HUDEP-2 (cell line): ENCODE data around the gene MORN5.

Source experiments
- DNase-seq, 76 experiments: peaks; one replicate each; lab custom pipeline; 2025; ENCODE audit not compliant: unreplicated experiment in 76 of 76; lab: John Stamatoyannopoulos, UW

Gene MORN5

DNA sequence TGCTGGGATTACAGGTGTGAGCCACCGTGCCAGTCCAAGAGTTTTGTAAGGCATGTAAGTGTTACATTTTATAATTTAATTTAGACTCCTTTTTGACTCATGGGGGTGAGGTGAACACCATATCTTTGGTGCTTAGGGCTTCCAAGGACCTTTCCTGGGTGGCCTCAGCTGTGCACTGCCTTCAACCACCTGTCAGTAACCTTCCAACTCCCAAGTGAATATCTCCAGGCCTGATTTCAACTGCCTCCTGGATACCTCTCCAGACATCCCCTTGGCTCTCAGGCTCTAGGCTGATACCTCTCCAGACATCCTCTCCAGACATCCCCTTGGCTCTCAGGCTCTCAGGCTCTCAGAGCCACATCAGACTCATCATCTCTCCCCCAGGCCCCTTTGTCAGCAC is 35.7 kb upstream of the MORN5 start:
- no peak for DNase-seq

DNA sequence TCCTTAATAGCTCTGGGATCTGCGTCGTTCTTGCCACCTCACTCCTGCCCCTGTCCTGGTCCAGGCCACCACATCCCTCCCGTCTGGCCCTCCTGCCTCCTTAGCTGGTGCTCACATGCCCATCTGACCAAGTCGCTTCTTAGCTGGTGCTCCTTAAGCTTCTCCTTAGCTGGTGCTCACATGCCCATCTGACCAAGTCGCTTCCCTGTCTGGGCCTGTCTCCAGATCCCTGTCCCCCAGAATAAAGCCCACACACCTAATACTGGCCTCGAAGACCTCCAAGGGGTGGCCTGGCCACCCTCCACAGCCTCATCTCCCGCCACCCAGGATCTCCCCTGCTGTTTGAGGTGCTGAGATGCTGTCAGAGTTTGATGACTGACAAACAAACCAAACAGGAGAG is 35.2 kb upstream of the MORN5 start:
- no peak for DNase-seq

DNA sequence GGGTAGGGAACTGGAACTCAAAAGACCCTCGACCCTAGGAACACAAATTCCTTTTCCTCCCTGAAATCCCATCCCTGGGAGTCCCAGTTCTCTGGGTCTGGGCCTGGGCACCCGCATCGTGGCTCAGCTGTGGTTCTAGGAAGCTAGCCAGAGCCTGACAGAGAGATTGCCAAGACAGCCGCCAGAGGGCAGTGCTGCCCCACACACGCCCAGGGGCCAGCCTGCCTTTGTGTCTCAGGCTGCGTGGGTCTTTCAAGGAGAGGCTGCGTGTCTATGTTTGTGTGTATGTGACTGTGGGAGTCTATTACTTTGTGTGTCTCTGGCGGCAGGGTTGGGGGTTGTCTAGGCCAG is 34.6 kb upstream of the MORN5 start:
- DNase-seq = peak in 69 of 76 experiments; percentile 13 to 82 (median 63)

DNA sequence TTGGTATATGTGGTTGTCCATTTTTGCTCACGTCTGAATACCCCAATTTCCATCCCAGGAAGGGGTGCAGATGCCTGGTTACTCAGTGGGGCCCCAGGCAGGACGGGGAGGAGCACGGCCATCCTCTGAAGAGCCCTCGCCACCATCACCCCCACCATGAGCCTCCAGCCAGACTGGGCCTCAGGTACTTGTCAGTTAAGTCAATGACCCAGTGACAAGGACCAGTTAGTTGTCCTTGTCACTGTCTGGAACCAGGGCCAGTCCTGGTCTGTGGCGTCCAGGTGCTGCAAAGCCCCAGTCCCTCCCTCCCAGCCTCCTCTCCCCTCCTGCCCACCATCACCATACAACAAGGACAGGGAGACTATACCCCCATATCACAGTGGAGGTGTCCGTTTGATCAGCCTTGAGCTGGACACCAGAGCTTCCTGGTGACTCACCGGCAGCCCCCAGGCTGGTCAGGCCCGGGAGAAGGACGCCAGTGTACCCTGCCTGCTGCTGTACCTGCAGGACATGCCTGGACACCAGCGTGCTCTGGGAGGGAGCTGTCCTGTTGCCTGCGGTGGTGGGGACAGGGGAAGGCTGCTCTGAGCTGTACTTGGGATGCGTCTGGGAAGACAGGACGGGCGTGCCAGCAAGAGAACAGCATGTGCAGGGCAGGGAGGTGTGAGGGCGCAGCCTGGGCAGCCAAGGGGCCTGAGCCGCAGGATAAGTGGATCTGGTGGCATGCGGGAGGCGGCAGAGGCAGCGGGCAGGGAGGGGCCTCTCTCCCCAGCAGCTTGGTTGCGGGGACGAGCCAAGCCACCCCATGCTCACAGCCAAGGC is 34.0 kb upstream of the MORN5 start:
- DNase-seq = peak in 4 of 76 experiments; percentile 4 to 20 (median 6)

DNA sequence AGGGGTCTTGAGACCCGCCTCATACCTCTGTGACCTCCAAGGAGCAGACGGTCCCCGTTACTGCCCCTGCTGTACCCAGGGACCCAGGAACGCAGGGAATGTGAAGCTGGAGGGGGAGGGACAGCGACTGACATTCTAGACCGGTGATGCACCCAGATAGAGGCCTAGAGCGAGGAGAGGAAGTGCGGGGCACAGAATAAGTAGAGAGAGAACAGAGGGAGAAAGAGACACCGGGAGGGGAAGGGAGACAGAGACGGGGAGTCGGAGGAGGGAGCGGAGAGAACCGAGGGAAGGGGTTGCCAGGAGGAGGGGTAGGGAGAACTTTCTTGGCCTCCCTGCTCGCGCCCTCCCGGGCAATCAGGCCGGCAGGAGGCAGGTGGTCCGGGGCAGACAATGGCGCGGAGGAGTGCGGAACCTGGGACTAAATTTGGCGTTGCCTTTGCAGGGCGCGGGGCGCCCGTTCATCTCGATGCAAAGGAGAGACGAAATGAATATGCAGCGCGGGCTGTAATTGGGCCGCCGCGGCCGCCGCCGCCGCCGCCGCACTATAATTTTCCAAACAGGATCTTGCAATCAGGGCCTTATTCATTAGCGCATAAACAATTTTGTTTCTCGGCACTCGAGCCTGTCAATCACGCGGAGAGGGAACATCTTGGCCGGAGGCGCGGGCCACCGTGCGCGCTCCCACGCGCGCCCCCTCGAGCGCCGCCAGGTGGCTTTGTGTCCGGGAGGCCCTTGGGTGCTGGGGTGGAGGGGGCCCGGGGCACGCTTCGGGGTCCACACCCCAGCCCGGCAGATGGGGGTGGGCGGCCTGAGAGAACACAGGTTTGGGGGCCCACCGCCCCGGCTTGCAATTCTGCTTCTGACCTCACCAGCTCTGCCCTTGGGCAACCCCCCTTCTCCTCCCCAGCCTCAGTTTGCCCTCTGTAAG is 33.1 kb upstream of the MORN5 start:
- no peak for DNase-seq

DNA sequence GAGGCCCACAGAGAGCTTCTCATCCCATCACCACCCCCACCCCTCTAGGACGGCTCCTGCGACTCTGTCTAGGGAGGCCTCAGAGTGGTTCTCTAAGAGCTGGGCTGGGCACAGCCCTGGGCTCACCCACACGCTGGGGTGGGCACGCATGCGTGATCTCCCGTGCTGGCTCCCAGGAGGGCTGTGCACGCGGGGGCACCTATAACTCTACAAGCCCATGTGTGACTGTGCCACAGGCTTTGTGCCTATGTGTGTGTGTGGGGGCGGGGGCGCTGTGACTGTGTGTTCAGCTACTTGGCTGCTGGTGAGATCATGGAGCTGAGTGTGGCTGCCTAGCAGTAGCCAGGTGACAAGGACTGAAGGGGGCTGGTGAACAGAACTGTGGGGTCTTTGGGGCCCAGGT is 32.3 kb upstream of the MORN5 start:
- peak in 28 of 76 experiments; percentile 9 to 49 (median 20) for DNase-seq

DNA sequence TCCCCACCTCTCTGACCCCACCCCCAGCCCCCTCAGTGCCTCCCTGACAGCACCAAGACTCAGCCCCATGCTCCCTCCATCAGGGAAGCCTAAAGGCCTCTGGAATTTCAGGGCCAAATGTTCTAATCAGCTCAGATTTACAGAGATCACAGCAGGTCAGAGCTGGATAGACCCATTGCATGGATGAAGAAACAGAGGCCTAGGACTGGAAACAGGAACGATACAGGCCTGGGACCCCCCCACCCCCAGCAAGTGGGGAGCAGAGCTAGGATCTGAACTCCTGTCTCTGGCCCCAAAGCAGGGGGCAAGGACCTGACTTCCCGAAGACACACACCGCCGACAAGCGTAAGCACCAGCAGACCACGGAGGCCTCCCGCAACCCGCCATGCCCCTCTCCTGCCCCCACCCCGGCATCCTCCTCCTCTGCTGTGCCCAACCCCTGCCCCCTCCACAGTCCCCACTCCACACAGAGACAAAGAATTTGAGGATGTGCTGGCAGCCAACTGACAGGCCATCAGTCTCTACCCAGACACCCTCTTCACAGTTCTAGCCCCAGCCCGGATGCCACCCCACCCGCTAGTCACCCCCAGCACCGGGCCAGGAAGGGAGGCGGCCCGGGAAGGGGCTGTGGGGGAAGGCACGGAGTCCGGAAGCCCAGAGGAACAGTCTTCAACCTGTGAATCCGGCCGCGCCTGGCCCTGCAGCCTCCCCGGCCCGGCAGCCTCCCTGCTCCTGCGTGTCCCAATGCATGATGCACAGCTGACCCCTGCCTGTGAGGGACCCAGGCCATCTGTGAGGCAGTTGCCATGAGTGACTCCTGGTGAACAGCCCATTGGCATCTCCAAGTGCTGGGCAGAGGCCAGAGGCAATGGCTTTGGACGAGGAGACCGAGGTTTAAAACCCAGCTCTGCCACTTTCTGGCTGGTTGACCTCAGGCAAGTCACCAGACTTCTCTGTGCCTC is 31.4 kb upstream of the MORN5 start:
- DNase-seq = no peak

DNA sequence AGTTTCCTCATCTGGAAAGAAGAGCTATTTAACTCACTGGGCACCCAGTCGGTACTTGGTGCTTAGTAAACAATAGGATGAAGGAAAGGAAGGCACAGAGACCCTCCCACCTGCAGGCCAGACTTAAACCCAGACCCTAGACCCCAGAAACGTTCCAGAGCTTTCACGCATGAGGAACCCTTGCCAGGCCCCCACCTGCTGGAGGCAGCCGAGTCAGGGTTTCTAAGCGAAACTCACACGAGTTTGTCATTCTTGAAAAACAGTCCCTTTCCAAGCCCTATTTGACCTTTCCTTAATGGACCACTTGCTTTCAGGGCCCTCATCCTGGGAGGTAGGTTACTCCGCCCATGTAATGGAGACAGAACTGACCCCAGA is 30.8 kb upstream of the MORN5 start:
- DNase-seq = no peak

DNA sequence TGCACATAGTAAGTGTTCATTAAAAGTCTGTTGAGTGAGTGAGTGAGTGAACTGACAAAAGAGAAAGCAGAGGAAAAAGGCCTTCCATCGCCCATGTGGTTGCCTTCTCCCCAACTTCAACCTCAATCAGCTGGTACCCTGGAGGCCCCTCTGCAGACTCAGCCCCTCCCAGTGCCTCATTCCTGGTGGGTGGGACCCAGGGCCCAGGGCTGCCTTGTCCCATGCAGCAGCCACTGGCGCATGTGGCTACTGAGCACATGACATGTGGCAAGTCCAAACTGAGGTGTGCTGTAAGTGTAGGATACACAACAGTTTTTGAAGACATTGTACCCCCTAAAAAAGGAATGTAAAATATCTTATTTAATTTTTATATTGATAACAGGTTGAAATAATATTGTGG is 29.7 kb upstream of the MORN5 start:
- no peak for DNase-seq

DNA sequence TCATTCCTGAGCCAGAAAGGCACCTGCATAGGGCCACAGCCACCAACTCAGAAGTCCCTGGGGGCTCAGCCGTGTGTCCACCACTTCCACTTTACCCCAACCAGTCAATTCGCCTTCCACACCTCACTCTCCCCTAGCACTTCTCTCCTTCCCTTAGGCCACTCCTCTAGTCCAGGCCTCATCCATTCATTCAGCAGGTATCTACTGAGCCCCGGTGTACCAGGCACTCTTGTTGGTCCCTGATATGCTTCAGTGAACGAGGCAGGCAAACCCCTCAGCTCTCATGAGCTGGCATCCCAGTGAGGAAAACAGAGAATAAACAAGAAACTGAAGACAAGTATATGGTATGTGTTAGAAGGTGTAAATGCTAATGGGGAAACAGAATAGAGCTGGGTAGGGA is 28.9 kb upstream of the MORN5 start:
- no peak for DNase-seq

DNA sequence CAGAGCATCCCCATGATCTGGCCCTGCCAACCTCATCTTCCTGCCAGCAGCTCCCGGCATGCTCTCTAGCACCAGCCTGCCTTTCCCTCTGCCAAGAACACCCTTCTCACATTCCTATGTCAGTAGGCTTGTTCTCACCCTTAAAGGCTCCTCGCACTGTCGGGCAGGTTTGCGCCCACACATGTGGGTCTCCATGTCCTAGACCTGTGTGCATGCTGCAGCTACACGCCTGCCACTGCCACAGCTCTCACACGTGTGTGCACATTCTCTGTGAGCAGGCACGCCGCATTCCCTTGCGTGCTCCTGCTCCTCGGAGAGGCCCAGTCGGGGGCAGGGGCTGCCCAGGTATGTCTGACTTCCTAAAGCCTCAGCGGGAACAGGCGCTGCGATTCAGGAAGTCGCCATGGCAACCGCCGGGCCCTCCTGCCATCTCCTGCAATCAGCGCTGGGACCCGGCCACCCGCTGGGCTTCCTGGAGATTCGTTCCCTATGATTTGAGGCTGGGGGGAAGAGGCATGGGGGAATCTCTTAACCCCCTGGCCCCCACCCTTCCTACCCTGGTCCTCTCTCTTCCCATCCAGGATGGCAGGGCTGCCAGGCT is 28.2 kb upstream of the MORN5 start:
- DNase-seq = no peak

DNA sequence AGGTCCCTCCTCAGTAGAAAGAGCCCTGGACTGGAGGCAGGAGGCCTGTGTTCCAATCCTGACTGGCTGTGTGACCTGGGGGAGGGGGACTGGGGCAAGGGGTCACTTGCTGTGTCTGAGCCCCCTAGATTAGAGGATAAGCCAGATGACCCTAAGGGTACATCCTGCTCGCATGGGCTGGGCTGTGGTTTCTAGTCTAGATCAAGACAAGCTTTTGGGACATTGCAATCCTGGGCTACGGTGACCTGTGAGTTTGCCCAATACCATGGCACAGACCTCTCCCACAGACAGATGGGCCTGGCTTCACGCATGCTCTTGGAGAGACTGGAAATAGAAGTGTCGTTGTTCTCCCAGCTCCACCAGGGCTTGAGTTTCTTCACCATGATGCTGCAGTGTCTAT is 27.2 kb upstream of the MORN5 start:
- DNase-seq = no peak

DNA sequence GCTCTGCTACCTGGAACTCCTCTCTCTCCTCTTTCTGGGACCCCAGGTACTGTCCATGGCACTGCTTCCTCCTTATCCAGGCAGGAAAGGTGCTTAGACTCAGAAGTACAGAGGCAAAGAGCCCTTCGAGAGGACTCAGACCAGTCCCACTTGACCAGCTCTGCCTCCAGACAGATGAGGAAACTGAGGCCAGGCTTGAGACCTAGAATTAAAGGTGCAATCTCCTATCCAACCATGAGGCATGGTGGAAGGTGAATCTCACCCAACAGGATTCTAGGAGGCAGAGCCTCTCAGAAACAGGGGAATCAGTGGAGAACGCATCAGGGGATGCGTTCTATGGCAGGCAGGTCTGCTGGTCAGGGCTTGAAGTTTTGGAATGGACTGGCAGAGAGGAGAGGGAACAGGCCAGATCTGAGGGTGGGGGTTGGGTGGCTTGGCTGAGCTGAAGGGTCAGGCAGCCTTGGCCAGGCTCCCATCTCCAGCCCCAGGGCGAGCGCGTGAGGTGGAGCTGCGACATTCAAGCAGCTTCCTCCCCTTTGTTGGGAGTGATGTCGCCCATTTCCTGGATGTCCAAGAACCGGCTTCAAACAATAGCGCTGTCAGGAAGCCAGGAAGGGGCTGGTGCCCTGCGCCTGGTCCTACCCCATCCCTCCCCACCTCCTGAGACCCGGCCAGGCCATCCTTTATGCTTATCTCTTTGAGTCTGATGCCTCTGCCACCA is 26.3 kb upstream of the MORN5 start:
- no peak for DNase-seq

DNA sequence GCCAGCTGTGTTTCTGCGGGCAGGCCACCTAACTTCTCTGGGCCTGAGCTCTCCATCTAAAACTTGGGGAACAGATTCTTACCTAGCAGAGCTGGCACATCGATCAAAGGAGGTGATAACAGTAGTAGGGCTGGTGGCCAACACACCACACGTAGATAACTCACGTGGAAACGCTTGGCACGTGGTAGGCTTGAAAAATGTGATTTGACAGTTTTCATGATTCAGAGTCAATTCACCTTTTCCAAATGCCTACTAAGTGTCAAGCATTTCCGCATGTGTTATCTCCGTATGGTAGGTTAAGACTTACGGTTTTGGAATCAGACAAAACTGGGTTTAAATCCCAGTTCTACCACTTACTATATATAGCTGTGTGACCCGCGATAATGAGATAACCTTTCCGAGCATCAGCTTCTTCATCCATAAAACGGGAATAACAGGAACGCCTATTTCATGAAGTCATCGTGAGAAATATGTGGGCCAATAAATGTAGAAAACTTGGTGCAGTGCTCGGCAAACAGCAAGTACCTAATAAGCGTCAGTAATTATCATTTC is 25.6 kb upstream of the MORN5 start:
- DNase-seq = no peak

DNA sequence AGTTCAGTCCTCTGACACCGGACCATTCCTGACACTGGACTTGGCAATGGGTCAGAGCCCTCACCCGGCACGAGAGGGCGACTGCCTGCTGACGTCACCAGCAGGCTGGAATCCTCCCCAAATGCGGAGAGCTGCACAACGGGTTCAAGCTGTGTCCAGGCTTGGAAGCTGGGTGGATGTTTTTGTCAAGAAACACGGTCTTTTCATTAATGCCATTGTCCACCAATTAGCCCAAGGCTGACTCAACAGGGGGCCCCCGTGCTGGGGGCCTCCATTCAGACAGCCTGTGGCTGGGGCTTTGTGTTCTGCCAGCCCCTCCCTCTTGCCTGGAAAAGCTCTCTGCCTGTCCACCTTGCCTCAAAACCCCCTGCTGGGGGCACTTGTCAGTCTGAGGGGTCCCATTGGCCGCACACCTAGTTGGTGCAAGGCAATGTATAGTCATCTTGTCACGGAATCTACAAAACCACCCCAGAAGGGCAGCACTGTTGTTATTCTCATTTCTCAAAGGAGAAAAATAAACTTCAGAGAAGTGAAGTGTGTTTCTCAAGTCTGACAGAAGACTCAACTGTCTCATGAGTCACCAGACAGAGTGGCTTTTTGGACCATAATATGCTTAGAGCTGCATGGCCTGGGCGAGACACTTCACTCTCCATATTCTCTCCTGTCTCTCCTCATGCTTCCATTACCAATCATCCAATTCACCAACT is 24.7 kb upstream of the MORN5 start:
- DNase-seq = no peak

DNA sequence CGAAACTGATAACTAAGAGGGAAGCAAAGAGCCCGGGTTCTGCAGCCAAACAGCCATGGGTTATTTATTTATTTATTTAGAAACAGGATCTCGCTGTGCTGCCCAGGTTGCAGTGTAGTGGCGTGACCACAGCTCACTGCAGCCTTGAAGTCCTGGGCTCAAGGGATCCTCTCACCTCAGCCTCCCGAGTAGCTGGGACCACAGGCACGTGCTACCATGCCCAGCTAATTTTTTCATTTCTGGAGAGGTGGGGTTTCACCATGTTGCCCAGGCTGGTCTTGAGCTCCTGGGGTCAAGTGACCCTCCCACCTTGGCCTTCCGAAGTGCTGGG is 24.2 kb upstream of the MORN5 start:
- DNase-seq = no peak

DNA sequence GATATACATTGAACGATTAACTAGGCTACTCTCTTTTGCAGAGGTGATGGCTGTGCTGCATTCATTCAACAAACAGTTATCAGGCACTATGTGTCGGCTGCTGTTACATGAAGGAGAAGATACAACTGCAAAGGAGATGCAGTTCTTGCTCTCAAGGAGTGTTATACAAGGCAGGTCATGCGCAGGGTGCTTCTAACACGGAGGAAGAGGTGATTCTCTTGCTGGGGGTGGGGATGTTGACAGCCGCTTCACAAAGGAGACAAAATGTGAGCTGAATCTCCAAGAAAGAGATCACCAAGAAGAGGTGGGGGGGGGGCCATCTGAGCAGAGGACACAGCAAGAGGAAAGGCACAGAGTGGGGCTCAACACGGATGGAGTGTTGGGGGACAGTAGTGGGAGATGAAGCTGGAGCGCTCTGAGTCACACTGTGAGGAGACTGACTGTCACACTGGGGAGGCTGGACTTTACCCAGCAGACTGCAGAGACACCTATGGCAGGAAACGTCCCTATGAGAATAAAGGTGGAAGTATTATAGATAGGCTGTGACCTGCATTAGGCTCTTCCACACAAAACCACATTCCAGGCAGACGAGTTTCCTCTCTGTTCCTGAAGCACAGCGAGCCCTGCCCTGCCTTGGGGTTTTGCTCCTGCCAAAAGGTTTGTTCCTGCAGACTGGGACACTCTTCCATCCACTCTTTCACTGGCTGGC is 21.0 kb upstream of the MORN5 start:
- no peak for DNase-seq
